ENCODE measurements around the gene ZNF277. TPM values are rescaled to one million over a fixed set of nuclear protein-coding genes. Genes with fewer than 3 reads are reported as not detected.

ZNF277 gene
- total RNA-seq, 2 experiments from 2014 or later, result 14.8 to 15.6 TPM

DNA sequence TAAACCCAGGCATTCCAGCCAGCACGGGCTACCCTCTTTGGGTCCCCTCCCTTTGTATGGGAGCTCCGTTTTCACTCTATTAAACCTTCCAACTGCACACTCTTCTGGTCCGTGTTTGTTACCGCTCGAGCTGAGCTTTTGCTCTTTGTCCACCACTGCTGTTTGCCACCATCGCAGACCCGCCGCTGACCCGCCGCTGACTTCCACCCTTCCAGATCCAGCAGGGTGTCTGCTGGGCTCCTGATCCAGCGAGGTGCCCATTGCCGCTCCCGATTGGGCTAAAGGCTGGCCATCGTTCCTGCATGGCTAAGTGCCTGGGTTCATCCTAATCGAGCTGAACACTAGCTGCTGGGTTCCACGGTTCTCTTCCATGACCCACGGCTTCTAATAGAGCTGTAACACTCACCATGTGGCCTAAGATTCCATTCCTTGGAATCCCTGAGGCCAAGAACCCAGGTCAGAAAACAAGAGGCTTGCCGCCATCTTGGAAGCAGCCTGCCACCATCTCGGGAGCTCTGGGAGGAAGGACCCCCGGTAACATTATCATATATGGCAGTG, 14.5 kb downstream of the ZNF277 start:
- POLR2A ChIA-PET, result interaction anchor here (0.6 kb wide), 1 partner anchor 909 kb away, joined by 3 read pairs; no protein-coding TSS in a partner anchor
- peaks cover 6% of the 10 kb centered on the region for H3K36me3 Mint-ChIP-seq (ENCODE audit: low read depth)
- DNase-seq (no peak), ATAC-seq (no peak)
- CTCF ChIA-PET, result no interaction called here
- H3K4me3 Mint-ChIP-seq, result no peak overlapping the region
- no peaks in the 10 kb centered on the region for H3K4me1 Mint-ChIP-seq (ENCODE audit: low read depth)
- H3K9me3 Mint-ChIP-seq (ENCODE audit: insufficient read depth), result peaks cover 4% of the 10 kb centered on the region
- H3K27me3 Mint-ChIP-seq (ENCODE audit: low read depth), result no peaks in the 10 kb centered on the region
- H3K27ac Mint-ChIP-seq, result no peak overlapping the region

- CTCF ChIA-PET, result no interaction called here
- peaks cover 6% of the 10 kb centered on the region for H3K36me3 Mint-ChIP-seq (ENCODE audit: low read depth)
- no peaks in the 10 kb centered on the region for H3K27me3 Mint-ChIP-seq (ENCODE audit: low read depth)
- no peaks in the 10 kb centered on the region for H3K4me1 Mint-ChIP-seq (ENCODE audit: low read depth)
- no peak overlapping the region for H3K27ac Mint-ChIP-seq
- POLR2A ChIA-PET, result no interaction called here
- peaks cover 4% of the 10 kb centered on the region for H3K9me3 Mint-ChIP-seq (ENCODE audit: insufficient read depth)
- no peak overlapping the region for H3K4me3 Mint-ChIP-seq
- no peak for DNase-seq
- ATAC-seq, result no peak
These were observed 16.8 kb downstream of the ZNF277 start for GRCh38 chr7:112223310-112223709.

GRCh38 chr7:112224186-112224585, 17.7 kb downstream of the ZNF277 start:
- no peaks in the 10 kb centered on the region for H3K27me3 Mint-ChIP-seq (ENCODE audit: low read depth)
- CTCF ChIA-PET, result no interaction called here
- no peak for DNase-seq
- POLR2A ChIA-PET, result no interaction called here
- no peak overlapping the region for H3K27ac Mint-ChIP-seq
- H3K4me3 Mint-ChIP-seq, result no peak overlapping the region
- peaks cover 4% of the 10 kb centered on the region for H3K9me3 Mint-ChIP-seq (ENCODE audit: insufficient read depth)
- H3K36me3 Mint-ChIP-seq (ENCODE audit: low read depth), result peaks cover 6% of the 10 kb centered on the region
- no peaks in the 10 kb centered on the region for H3K4me1 Mint-ChIP-seq (ENCODE audit: low read depth)
- no peak for ATAC-seq

DNA sequence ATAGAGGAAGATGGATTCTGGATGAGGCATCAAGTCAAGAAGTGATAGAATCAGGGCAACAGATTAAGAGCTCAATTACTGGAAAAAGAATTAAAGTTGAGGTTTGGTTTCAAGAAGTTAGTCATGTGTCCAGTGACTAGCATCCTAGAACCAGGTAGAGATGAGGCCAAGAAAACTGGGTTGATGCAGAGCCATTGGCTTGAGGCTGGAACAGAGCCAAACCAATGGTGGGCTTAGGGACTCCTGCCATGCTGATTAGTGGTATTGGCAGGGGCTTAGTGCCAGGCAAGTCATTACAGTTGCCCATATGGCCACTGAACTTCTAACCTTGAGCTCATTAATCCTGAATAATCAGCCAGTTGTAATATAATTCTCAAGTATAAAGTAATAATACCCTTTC, 18.5 kb downstream of the ZNF277 start:
- H3K27ac Mint-ChIP-seq, result no peak overlapping the region
- peaks cover 1% of the 10 kb centered on the region for H3K9me3 Mint-ChIP-seq (ENCODE audit: insufficient read depth)
- peaks cover 6% of the 10 kb centered on the region for H3K36me3 Mint-ChIP-seq (ENCODE audit: low read depth)
- no peak overlapping the region for H3K4me3 Mint-ChIP-seq
- ChIA-PET CTCF (no interaction called here), POLR2A (no interaction called here)
- H3K27me3 Mint-ChIP-seq (ENCODE audit: low read depth), result no peaks in the 10 kb centered on the region
- ATAC-seq (no peak), DNase-seq (no peak)
- H3K4me1 Mint-ChIP-seq (ENCODE audit: low read depth), result no peaks in the 10 kb centered on the region

- Mint-ChIP-seq H3K4me1 (ENCODE audit: low read depth) (no peaks in the 10 kb centered on the region), H3K36me3 (ENCODE audit: low read depth) (peaks cover 3% of the 10 kb centered on the region)
- CTCF ChIA-PET, result no interaction called here
These were observed 20.3 kb downstream of the ZNF277 start for GRCh38 chr7:112226701-112227276.

DNA sequence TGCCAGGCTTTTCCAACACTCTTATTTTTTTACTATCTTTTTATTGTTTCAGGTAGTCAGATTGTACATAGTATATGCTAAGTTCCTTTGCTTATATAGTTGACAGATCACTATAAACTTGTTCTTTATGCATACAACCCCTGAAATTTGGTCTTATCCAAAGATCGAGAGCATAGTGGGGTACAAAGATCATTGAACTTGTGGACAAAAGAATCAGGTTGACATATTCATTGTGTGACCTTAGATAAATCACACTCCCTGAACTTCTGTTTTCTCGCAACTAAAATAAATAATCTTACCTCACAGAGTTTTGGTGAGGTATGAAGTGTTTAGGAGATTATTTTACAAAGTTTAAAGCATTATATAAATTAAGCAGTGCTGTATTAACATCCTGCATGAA, 22.1 kb downstream of the ZNF277 start:
- no peak overlapping the region for H3K27ac Mint-ChIP-seq
- H3K4me3 Mint-ChIP-seq, result no peak overlapping the region
- no peaks in the 10 kb centered on the region for H3K27me3 Mint-ChIP-seq (ENCODE audit: low read depth)
- no peaks in the 10 kb centered on the region for H3K4me1 Mint-ChIP-seq (ENCODE audit: low read depth)
- ChIA-PET POLR2A (no interaction called here), CTCF (no interaction called here)
- ATAC-seq (no peak), DNase-seq (no peak)
- H3K9me3 Mint-ChIP-seq (ENCODE audit: insufficient read depth), result no peaks in the 10 kb centered on the region
- peaks cover 2% of the 10 kb centered on the region for H3K36me3 Mint-ChIP-seq (ENCODE audit: low read depth)

More at GRCh38 chr7:112226701-112227276, 20.3 kb downstream of the ZNF277 start:
- ATAC-seq, result no peak
- Mint-ChIP-seq H3K27me3 (ENCODE audit: low read depth) (no peaks in the 10 kb centered on the region), H3K27ac (no peak overlapping the region), H3K9me3 (ENCODE audit: insufficient read depth) (no peaks in the 10 kb centered on the region), H3K4me3 (no peak overlapping the region)
- POLR2A ChIA-PET, result no interaction called here
- no peak for DNase-seq

DNA sequence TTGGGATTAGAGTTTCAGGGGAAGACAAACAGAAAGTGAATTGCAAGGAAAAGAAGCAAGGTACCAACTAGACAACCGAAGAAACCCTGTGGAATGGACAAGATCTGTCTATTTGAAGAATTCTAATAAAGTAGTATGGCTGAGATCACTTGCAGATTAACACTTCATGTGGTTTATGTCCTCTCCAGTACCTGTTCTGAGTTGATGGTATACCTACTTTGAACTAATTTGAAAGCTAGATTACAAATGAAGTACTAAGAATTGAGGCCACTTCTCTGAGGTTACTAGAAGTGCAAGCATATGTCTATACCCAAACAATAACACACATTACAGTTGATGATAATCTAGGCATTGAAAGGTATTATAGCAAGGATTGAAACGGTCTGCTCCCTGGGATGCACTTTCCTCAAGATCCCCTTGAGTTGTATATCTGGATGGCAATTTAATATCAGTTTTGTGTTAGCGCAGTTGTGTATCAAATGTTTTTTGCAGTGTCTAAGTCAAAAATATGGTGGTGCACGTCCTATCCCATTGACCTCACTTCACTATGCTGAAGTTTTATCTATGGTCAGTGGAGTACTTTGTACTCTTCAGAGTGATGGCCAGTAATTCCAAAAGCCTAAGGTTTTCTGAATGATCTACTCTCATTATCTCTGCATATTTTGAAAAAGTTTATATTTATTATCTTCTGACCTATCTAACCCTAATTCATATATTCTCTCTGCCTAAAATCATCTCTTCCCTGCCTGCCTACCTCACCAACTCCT, 25.9 kb downstream of the ZNF277 start:
- H3K4me1 Mint-ChIP-seq (ENCODE audit: low read depth), result no peaks in the 10 kb centered on the region
- H3K27ac Mint-ChIP-seq, result no peak overlapping the region
- no peak overlapping the region for H3K4me3 Mint-ChIP-seq
- ChIA-PET POLR2A (no interaction called here), CTCF (no interaction called here)
- DNase-seq (no peak), ATAC-seq (no peak)
- H3K27me3 Mint-ChIP-seq (ENCODE audit: low read depth), result no peaks in the 10 kb centered on the region
- H3K9me3 Mint-ChIP-seq (ENCODE audit: insufficient read depth), result no peaks in the 10 kb centered on the region
- H3K36me3 Mint-ChIP-seq (ENCODE audit: low read depth), result peaks cover 5% of the 10 kb centered on the region

GRCh38 chr7:112233048-112233697, 26.7 kb downstream of the ZNF277 start:
- CTCF ChIA-PET, result no interaction called here
- H3K4me1 Mint-ChIP-seq (ENCODE audit: low read depth), result no peaks in the 10 kb centered on the region
- DNase-seq, result no peak

DNA sequence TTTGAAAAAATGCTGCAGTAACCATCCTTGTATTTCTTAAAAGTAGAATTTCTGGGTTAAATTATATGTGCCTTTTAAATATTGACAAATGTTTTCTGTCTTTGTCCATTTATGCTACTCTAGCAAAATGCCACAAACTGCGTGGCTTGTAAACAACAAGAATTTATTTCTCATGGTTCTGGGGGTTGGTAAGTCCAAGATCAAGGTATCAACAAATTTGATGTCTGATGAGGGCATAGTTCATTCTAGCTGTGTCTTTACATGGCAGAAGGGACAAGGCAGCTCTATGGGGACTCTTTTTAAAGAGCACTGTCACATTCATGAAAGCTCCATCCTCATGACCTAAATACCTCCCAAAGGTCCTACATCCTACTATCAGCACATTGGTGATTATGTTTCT, 27.7 kb downstream of the ZNF277 start:
- CTCF ChIA-PET, result no interaction called here
- H3K4me1 Mint-ChIP-seq (ENCODE audit: low read depth), result no peaks in the 10 kb centered on the region
- H3K36me3 Mint-ChIP-seq (ENCODE audit: low read depth), result peaks cover 7% of the 10 kb centered on the region
- ATAC-seq, result no peak
- H3K27me3 Mint-ChIP-seq (ENCODE audit: low read depth), result no peaks in the 10 kb centered on the region
- H3K27ac Mint-ChIP-seq, result no peak overlapping the region
- POLR2A ChIA-PET, result no interaction called here
- no peaks in the 10 kb centered on the region for H3K9me3 Mint-ChIP-seq (ENCODE audit: insufficient read depth)
- no peak for DNase-seq
- no peak overlapping the region for H3K4me3 Mint-ChIP-seq

More at GRCh38 chr7:112233048-112233697, 26.7 kb downstream of the ZNF277 start:
- no peak for ATAC-seq
- Mint-ChIP-seq H3K27me3 (ENCODE audit: low read depth) (no peaks in the 10 kb centered on the region), H3K9me3 (ENCODE audit: insufficient read depth) (no peaks in the 10 kb centered on the region), H3K36me3 (ENCODE audit: low read depth) (peaks cover 7% of the 10 kb centered on the region), H3K27ac (no peak overlapping the region), H3K4me3 (no peak overlapping the region)
- POLR2A ChIA-PET, result no interaction called here

DNA sequence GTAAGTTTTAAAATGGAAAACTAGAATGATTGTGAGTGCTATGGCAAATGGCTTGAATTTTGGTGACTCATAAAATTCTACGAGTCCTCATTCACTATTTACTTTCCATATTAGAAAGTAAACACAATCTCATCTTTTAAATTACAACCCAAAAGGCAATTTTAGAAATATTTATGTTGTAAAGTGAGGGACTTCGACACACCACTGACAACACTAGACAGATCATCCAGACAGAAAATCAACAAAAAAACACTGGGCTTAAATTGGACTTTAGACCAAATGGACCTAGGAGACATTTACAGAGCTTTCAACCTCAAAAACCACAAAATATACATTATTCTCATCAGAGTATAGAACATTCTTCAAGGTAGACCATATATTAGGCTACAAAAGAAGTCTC, 30.1 kb downstream of the ZNF277 start:
- Mint-ChIP-seq H3K27me3 (ENCODE audit: low read depth) (no peaks in the 10 kb centered on the region), H3K36me3 (ENCODE audit: low read depth) (peaks cover 7% of the 10 kb centered on the region), H3K27ac (no peak overlapping the region), H3K4me1 (ENCODE audit: low read depth) (no peaks in the 10 kb centered on the region), H3K4me3 (no peak overlapping the region), H3K9me3 (ENCODE audit: insufficient read depth) (peaks cover 5% of the 10 kb centered on the region)
- DNase-seq, result no peak
- ChIA-PET POLR2A (no interaction called here), CTCF (no interaction called here)
- ATAC-seq, result no peak

GRCh38 chr7:112238330-112238729, 31.8 kb downstream of the ZNF277 start:
- H3K4me3 Mint-ChIP-seq, result no peak overlapping the region
- DNase-seq (no peak), ATAC-seq (no peak)
- H3K27me3 Mint-ChIP-seq (ENCODE audit: low read depth), result no peaks in the 10 kb centered on the region
- peaks cover 6% of the 10 kb centered on the region for H3K9me3 Mint-ChIP-seq (ENCODE audit: insufficient read depth)
- H3K36me3 Mint-ChIP-seq (ENCODE audit: low read depth), result peaks cover 7% of the 10 kb centered on the region
- CTCF ChIA-PET, result no interaction called here
- no peaks in the 10 kb centered on the region for H3K4me1 Mint-ChIP-seq (ENCODE audit: low read depth)
- POLR2A ChIA-PET, result no interaction called here
- no peak overlapping the region for H3K27ac Mint-ChIP-seq

- DNase-seq (no peak), ATAC-seq (no peak)
- H3K27me3 Mint-ChIP-seq (ENCODE audit: low read depth), result no peaks in the 10 kb centered on the region
- ChIA-PET CTCF (no interaction called here), POLR2A (no interaction called here)
- peaks cover 7% of the 10 kb centered on the region for H3K36me3 Mint-ChIP-seq (ENCODE audit: low read depth)
- H3K4me1 Mint-ChIP-seq (ENCODE audit: low read depth), result no peaks in the 10 kb centered on the region
- no peak overlapping the region for H3K4me3 Mint-ChIP-seq
- H3K9me3 Mint-ChIP-seq (ENCODE audit: insufficient read depth), result peaks cover 6% of the 10 kb centered on the region
- no peak overlapping the region for H3K27ac Mint-ChIP-seq
These were observed 32.5 kb downstream of the ZNF277 start for GRCh38 chr7:112238852-112239610.

Data from activated CD8-positive, alpha-beta T cell treated with anti-CD3 and anti-CD28 coated beads, Interleukin-2, amount 10 ng/mL, durations not matched to agents 7 days and 5 days (primary cell).